Measurements from ENCODE around the gene EPN1. TPM values are rescaled to one million over a fixed set of nuclear protein-coding genes. Genes with fewer than 3 reads are reported as not detected.

Gene EPN1
- total and polyA plus RNA-seq, 2 of the 13 experiments (the other 11 are each of a cell fraction or from before 2014, with no cell fraction given), result 28.9 to 31.7 TPM

- TF ChIP-seq PAXIP1 (CRISPR knock-in tag; conservative IDR thresholded peaks at IDR 0.05) (no peak), THAP7 (CRISPR knock-in tag; IDR thresholded peaks at IDR 0.05) (no peak), ZNF766 (CRISPR knock-in tag; IDR thresholded peaks at IDR 0.05; ENCODE audit: borderline replicate concordance) (peak; percentile 45), ZNF382 (CRISPR knock-in tag; IDR thresholded peaks at IDR 0.05; ENCODE audit: borderline replicate concordance) (no peak), ZNF225 (CRISPR knock-in tag; IDR thresholded peaks at IDR 0.05) (no peak), ZNF275 (CRISPR knock-in tag; IDR thresholded peaks at IDR 0.05; ENCODE audit: borderline replicate concordance) (no peak), ARNT2 (CRISPR knock-in tag; IDR thresholded peaks at IDR 0.05; ENCODE audit: low read depth) (peak; percentile 48), SKI (IDR thresholded peaks at IDR 0.05; ENCODE audit: partially characterized antibody) (no peak), MAFF (IDR thresholded peaks at IDR 0.05; ENCODE audit: low read depth, low read length) (no peak), ZHX1 (CRISPR knock-in tag; IDR thresholded peaks at IDR 0.05; ENCODE audit: low read depth) (peak; percentile 59; the same call in 1 of the 2 replicates), RBAK (CRISPR knock-in tag; IDR thresholded peaks at IDR 0.05) (no peak), IRF2 (CRISPR knock-in tag; IDR thresholded peaks at IDR 0.05) (no peak; the same call in 1 of the 2 replicates), ZNF33B (CRISPR knock-in tag; IDR thresholded peaks at IDR 0.05) (no peak; the same call in 1 of the 2 replicates), ZNF567 (CRISPR knock-in tag; IDR thresholded peaks at IDR 0.05; ENCODE audit: borderline replicate concordance) (0 out of 2 replicates have a peak, but pooled peaks have one; percentile 42), ZBTB25 (CRISPR knock-in tag; IDR thresholded peaks at IDR 0.05) (no peak)
Observed at GRCh38 chr19:55654868-55655647, 20.0 kb upstream of the EPN1 start, which contains the start of gene U2AF2 (continued).
